HUES48 (cell line): ENCODE measurements around the gene MATR3.
A peak's percentile ranks its signal among the peaks of the same experiment; 100 is the strongest.

ENCODE experiments used
- H3K27ac ChIP-seq: one replicate; pipeline ENCODE4 v1.7.0; 2013; ENCODE audit warnings: low read depth, low read length, inconsistent platforms
- H3K27me3 ChIP-seq: 2 replicates; pipeline ENCODE4 v1.6.1; 2013; ENCODE audit warnings: mild to moderate bottlenecking, low read length; ENCODE audit not compliant: control insufficient read depth, insufficient read depth
- H3K36me3 ChIP-seq: 2 replicates; pipeline ENCODE4 v1.6.1; 2013; ENCODE audit warnings: low read length; ENCODE audit not compliant: control insufficient read depth, insufficient read depth
- H3K4me1 ChIP-seq: 2 replicates; pipeline ENCODE4 v1.6.1; 2013; ENCODE audit warnings: mild to moderate bottlenecking, low read length; ENCODE audit not compliant: control insufficient read depth, insufficient read depth
- H3K4me3 ChIP-seq: 2 replicates; pipeline ENCODE4 v1.5.1; 2013; ENCODE audit warnings: mild to moderate bottlenecking, low read depth, low read length
- H3K9ac ChIP-seq: 2 replicates; pipeline ENCODE4 v1.6.1; 2013; ENCODE audit warnings: mild to moderate bottlenecking, low read depth, low read length, moderate library complexity
- H3K9me3 ChIP-seq: 2 replicates; pipeline ENCODE4 v1.6.1; 2013; ENCODE audit warnings: low read length; ENCODE audit not compliant: control insufficient read depth, insufficient read depth

MATR3 gene

DNA sequence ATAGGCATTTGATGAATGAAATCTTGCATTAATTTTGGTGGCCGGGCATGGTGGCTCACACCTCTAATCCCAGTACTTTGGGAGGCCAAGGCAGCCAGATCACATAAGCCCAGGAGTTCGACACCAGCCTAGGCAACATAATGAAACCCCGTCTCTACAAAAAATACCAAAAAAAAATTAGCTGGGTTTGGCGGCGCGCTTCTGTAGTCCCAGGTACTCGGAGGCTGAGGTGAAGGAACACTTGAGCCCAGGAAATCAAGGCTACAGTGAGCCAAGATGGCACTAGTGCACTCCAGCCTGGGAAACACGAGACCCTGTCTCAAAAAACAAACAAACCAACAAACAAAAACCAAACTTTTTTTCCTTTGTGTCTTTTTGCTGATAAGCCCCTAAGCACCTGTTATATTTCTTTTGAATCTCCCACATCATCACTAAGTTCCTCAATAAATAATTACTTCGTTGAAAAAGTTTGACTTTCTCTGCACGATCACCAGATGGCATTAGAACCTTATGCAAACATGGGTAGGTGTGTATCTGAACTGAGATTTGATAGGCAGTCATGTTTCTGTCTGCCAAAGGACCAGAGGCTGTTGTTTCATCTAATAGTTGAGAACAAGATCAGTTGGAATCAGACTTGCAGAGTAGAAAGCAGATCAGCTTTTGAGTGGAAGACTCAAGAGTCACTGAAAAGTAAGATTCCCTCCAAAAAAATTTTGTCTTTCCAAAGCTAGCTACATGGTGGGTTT, 5.5 kb upstream of the MATR3 start:
- peaks cover 38% of the 10 kb centered on the region for H3K36me3 ChIP-seq
- H3K9me3 ChIP-seq: no peaks in the 10 kb centered on the region
- H3K9ac ChIP-seq: no peak overlapping the region
- no peak overlapping the region for H3K4me3 ChIP-seq
- H3K4me1 ChIP-seq: peaks cover under 1% of the 10 kb centered on the region; the same call in 1 of the 2 replicates
- H3K27me3 ChIP-seq: no peaks in the 10 kb centered on the region
- H3K27ac ChIP-seq: peak overlapping the region; percentile 47

GRCh38 chr5:139291051-139291450, 2.5 kb upstream of the MATR3 start:
- H3K27me3 ChIP-seq: no peaks in the 10 kb centered on the region
- no peak overlapping the region for H3K4me3 ChIP-seq
- H3K9ac ChIP-seq: no peak overlapping the region
- H3K4me1 ChIP-seq: peaks cover 9% of the 10 kb centered on the region
- H3K9me3 ChIP-seq: no peaks in the 10 kb centered on the region
- no peak overlapping the region for H3K27ac ChIP-seq
- peaks cover 10% of the 10 kb centered on the region; the same call in 1 of the 2 replicates for H3K36me3 ChIP-seq

DNA sequence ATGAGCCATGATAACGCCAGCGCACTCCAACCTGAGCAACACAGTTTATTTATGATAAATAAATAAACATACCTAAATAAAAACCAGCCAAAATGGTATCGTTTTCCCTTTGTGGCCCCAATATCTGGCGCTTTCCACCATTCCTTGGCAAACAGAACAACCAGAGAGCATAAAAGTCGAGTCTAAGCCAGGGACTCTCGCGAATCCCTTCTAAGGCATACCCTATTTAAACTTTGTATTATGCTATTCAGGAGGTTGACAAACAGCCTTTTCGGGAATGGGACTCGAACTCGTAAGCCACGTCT, 386 bp upstream of the MATR3 start:
- H3K4me3 ChIP-seq: peak overlapping the region; percentile 97
- H3K9ac ChIP-seq: peak overlapping the region; percentile 64
- no peaks in the 10 kb centered on the region for H3K27me3 ChIP-seq
- H3K9me3 ChIP-seq: no peaks in the 10 kb centered on the region
- peaks cover 6% of the 10 kb centered on the region; the same call in 1 of the 2 replicates for H3K36me3 ChIP-seq
- peak overlapping the region; percentile 99 for H3K27ac ChIP-seq
- peaks cover 30% of the 10 kb centered on the region for H3K4me1 ChIP-seq

GRCh38 chr5:139294374-139295165, 1.0 kb downstream of the MATR3 start:
- peak overlapping the region; percentile 99 for H3K27ac ChIP-seq
- H3K4me1 ChIP-seq: peaks cover 43% of the 10 kb centered on the region
- peaks cover 11% of the 10 kb centered on the region; the same call in 1 of the 2 replicates for H3K36me3 ChIP-seq
- H3K9me3 ChIP-seq: no peaks in the 10 kb centered on the region
- peak overlapping the region; percentile 97 for H3K4me3 ChIP-seq
- no peaks in the 10 kb centered on the region for H3K27me3 ChIP-seq
- H3K9ac ChIP-seq: peak overlapping the region; percentile 100

GRCh38 chr5:139295346-139296057, 2.0 kb downstream of the MATR3 start:
- Histone ChIP-seq H3K36me3 (peaks cover 11% of the 10 kb centered on the region; the same call in 1 of the 2 replicates), H3K9ac (peak overlapping the region; percentile 100), H3K9me3 (no peaks in the 10 kb centered on the region), H3K4me3 (peak overlapping the region; percentile 97), H3K27ac (peak overlapping the region; percentile 99), H3K4me1 (peaks cover 43% of the 10 kb centered on the region), H3K27me3 (no peaks in the 10 kb centered on the region)

GRCh38 chr5:139296198-139296597, 2.7 kb downstream of the MATR3 start:
- H3K27ac ChIP-seq: peak overlapping the region; percentile 4
- no peaks in the 10 kb centered on the region for H3K9me3 ChIP-seq
- H3K36me3 ChIP-seq: peaks cover 10% of the 10 kb centered on the region; the same call in 1 of the 2 replicates
- peaks cover 43% of the 10 kb centered on the region for H3K4me1 ChIP-seq
- H3K27me3 ChIP-seq: no peaks in the 10 kb centered on the region
- H3K4me3 ChIP-seq: peak overlapping the region; percentile 97
- H3K9ac ChIP-seq: no peak overlapping the region

- no peaks in the 10 kb centered on the region for H3K9me3 ChIP-seq
- peaks cover 43% of the 10 kb centered on the region for H3K4me1 ChIP-seq
- peaks cover 13% of the 10 kb centered on the region for H3K36me3 ChIP-seq
- no peaks in the 10 kb centered on the region for H3K27me3 ChIP-seq
- H3K9ac ChIP-seq: no peak overlapping the region
- peak overlapping the region; percentile 4 for H3K27ac ChIP-seq
- peak overlapping the region; percentile 97 for H3K4me3 ChIP-seq
Observed at GRCh38 chr5:139296862-139297326, 3.4 kb downstream of the MATR3 start.

- no peaks in the 10 kb centered on the region for H3K9me3 ChIP-seq
- peaks cover 45% of the 10 kb centered on the region for H3K4me1 ChIP-seq
- no peak overlapping the region for H3K27ac ChIP-seq
- peaks cover 12% of the 10 kb centered on the region for H3K36me3 ChIP-seq
- H3K27me3 ChIP-seq: no peaks in the 10 kb centered on the region
- no peak overlapping the region for H3K9ac ChIP-seq
- H3K4me3 ChIP-seq: 0 out of 2 replicates have a peak overlapping the region, but pooled peaks have one; percentile 97
Observed at GRCh38 chr5:139297439-139298133, 4.0 kb downstream of the MATR3 start.

DNA sequence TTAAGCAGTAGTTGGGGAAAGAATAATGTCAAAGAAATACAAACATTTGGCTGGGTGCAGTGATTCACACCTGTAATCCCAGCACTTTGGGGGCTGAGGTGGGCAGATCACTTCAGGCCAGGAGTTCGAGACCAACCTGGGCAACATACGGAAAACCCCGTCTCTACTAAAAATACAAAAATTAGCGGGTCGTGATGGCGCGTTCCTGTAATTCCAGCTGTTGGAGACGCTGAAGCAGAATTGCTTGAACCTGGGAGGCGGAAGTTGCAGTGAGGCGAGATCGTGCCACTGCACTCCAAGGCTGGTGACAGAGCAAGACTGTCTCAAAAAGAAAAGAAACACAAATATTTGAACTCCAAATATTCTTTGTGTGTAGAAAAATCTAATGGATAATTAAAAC, 4.7 kb downstream of the MATR3 start:
- no peaks in the 10 kb centered on the region for H3K27me3 ChIP-seq
- H3K4me1 ChIP-seq: peaks cover 44% of the 10 kb centered on the region
- H3K4me3 ChIP-seq: peak overlapping the region; percentile 3; the same call in 1 of the 2 replicates
- H3K36me3 ChIP-seq: peaks cover 12% of the 10 kb centered on the region
- H3K9ac ChIP-seq: no peak overlapping the region
- H3K27ac ChIP-seq: no peak overlapping the region
- H3K9me3 ChIP-seq: no peaks in the 10 kb centered on the region

GRCh38 chr5:139299486-139299885, 5.9 kb downstream of the MATR3 start:
- Histone ChIP-seq H3K4me1 (peaks cover 54% of the 10 kb centered on the region), H3K27ac (no peak overlapping the region), H3K9ac (no peak overlapping the region), H3K27me3 (no peaks in the 10 kb centered on the region), H3K4me3 (no peak overlapping the region), H3K9me3 (no peaks in the 10 kb centered on the region), H3K36me3 (peaks cover 12% of the 10 kb centered on the region)
